NT2/D1 (cell line): ENCODE results near the gene CCNB2.

Experiments
- DNase-seq: peaks from one replicate; pipeline ENCODE4 v3.0.0-alpha.2; 2011; ENCODE audit warnings: low read depth, low spot score
- H3K27me3 ChIP-seq: 2 replicates; pipeline ENCODE4 v1.6.0; 2011; ENCODE audit warnings: mild to moderate bottlenecking; ENCODE audit not compliant: insufficient read length, insufficient read depth
- H3K36me3 ChIP-seq: 2 replicates; pipeline ENCODE4 v1.6.1; 2011; ENCODE audit warnings: mild to moderate bottlenecking, low read length, mixed read lengths; ENCODE audit not compliant: insufficient read depth, insufficient read length
- H3K4me1 ChIP-seq: 2 replicates; pipeline ENCODE4 v1.5.1; 2011; ENCODE audit not compliant: insufficient read depth, insufficient read length
- H3K4me3 ChIP-seq: 2 replicates; pipeline ENCODE4 v1.5.1; 2011; ENCODE audit warnings: low read depth; ENCODE audit not compliant: insufficient read length
- H3K9ac ChIP-seq: 2 replicates; pipeline ENCODE4 v1.6.0; 2011; ENCODE audit warnings: low read depth; ENCODE audit not compliant: insufficient read length
- H3K9me3 ChIP-seq: 2 replicates; pipeline ENCODE4 v1.5.1; 2011; ENCODE audit warnings: mild to moderate bottlenecking, low read length; ENCODE audit not compliant: insufficient read depth
- SUZ12 ChIP-seq: IDR thresholded peaks from 2 replicates; pipeline ENCODE4 v1.6.1; 2011; ENCODE audit not compliant: insufficient read length, insufficient read depth; ENCODE audit errors: extremely low read depth
- YY1 ChIP-seq: IDR thresholded peaks from 2 replicates; pipeline ENCODE4 v1.6.1; 2011; ENCODE audit not compliant: insufficient read length, insufficient read depth
- ZNF274 ChIP-seq: IDR thresholded peaks from 2 replicates; pipeline ENCODE4 v1.6.1; 2011; ENCODE audit warnings: mild to moderate bottlenecking, low read depth, low read length

CCNB2 gene

DNA sequence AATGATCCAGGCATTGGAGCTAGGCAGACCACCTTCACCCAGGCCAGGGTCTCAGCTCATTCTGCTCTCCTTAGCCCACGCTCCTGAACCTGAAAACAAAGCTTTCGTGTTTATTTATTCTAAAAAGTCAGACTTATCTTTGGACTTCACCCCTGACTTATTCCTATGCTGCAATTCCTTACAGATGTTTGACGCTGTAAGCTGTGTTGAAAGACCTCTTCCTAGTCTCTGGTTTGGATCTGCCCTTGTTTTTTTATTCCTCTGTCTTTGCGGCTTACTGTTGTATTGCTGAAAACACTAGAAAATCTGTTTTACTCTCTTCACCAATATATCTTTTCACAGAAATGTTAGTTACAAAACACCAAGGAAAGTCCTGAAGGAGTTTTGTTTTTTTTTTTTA lies 61.2 kb downstream of the CCNB2 start:
- no peak for DNase-seq
- H3K9ac ChIP-seq, result no peak overlapping the region
- H3K4me3 ChIP-seq, result no peak overlapping the region
- TF ChIP-seq YY1 (no peak), ZNF274 (no peak), SUZ12 (no peak)
- H3K36me3 ChIP-seq, result peaks cover 43% of the 10 kb centered on the region
- H3K4me1 ChIP-seq, result no peaks in the 10 kb centered on the region
- no peaks in the 10 kb centered on the region for H3K27me3 ChIP-seq
- H3K9me3 ChIP-seq, result no peaks in the 10 kb centered on the region

DNA sequence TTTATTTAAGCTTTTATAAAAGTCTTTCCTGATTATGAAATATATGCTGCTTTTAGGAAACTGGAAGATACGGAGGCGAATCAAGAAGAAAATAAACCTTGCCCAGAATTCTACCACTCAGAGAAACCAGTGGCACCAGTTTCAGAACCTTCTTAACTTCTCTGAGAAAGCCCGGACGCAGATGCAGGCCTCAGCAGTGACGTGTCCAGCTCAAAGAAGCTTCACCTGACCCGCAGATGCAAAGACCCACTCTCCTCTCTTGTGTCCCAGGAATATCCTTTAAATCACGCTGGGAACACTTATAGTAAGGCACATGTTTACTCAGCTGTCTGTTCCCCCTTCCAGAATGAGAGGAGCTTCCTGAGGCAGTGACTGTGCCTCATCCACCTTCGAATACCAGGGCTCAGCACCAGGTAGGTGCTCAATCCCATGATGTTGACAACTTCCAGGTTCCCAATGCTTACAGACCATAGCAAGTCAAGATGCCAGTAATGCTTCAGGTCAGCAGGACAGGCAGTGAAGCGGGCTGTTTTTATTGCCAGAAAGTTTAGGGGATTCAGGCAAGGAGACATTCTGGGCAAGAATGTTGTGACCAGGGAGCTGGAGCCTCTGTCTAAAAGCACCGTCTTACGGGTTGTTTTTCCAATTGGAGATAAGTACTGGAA lies 61.8 kb downstream of the CCNB2 start:
- DNase-seq, result no peak
- Histone ChIP-seq H3K9me3 (no peaks in the 10 kb centered on the region), H3K4me1 (no peaks in the 10 kb centered on the region), H3K36me3 (peaks cover 47% of the 10 kb centered on the region), H3K27me3 (no peaks in the 10 kb centered on the region), H3K9ac (no peak overlapping the region), H3K4me3 (no peak overlapping the region)
- TF ChIP-seq SUZ12 (no peak), ZNF274 (no peak), YY1 (no peak)

- H3K9ac ChIP-seq, result no peak overlapping the region
- H3K4me3 ChIP-seq, result no peak overlapping the region
- TF ChIP-seq ZNF274, result no peak
- no peak for TF ChIP-seq SUZ12
- TF ChIP-seq YY1, result no peak
- DNase-seq, result no peak
- peaks cover 49% of the 10 kb centered on the region for H3K36me3 ChIP-seq
- H3K27me3 ChIP-seq, result no peaks in the 10 kb centered on the region
- no peaks in the 10 kb centered on the region for H3K4me1 ChIP-seq
- 0 out of 2 replicates have a peak, but pooled peaks cover 4% of the 10 kb centered on the region for H3K9me3 ChIP-seq
Observed at GRCh38 chr15:59168536-59168935, 63.6 kb downstream of the CCNB2 start.

DNA sequence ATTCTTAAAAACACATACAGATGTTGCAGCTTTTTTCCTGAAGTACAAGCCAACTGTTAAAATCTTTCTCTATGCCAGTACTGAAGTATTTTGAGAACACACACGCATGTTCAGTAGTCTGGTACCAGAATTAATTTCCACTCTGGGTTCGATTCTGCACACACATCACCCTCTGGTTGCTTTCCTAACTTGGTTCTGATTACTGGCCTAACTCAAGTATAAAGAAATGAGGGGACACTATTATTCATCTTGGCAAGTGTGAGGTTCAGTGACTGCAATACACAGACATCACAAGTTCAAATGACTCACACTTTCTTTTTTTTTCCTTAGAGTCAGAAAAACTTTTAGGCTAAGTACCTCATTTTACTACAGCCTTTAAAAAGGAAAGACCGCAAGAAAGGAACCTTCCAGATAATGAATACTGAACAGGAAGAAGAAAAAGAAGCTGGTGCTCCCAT lies 64.3 kb downstream of the CCNB2 start:
- Histone ChIP-seq H3K27me3 (no peaks in the 10 kb centered on the region), H3K9me3 (0 out of 2 replicates have a peak, but pooled peaks cover 5% of the 10 kb centered on the region), H3K9ac (no peak overlapping the region), H3K36me3 (peaks cover 55% of the 10 kb centered on the region), H3K4me1 (no peaks in the 10 kb centered on the region), H3K4me3 (no peak overlapping the region)
- no peak for TF ChIP-seq YY1
- TF ChIP-seq ZNF274, result no peak
- TF ChIP-seq SUZ12, result no peak
- no peak for DNase-seq

DNA sequence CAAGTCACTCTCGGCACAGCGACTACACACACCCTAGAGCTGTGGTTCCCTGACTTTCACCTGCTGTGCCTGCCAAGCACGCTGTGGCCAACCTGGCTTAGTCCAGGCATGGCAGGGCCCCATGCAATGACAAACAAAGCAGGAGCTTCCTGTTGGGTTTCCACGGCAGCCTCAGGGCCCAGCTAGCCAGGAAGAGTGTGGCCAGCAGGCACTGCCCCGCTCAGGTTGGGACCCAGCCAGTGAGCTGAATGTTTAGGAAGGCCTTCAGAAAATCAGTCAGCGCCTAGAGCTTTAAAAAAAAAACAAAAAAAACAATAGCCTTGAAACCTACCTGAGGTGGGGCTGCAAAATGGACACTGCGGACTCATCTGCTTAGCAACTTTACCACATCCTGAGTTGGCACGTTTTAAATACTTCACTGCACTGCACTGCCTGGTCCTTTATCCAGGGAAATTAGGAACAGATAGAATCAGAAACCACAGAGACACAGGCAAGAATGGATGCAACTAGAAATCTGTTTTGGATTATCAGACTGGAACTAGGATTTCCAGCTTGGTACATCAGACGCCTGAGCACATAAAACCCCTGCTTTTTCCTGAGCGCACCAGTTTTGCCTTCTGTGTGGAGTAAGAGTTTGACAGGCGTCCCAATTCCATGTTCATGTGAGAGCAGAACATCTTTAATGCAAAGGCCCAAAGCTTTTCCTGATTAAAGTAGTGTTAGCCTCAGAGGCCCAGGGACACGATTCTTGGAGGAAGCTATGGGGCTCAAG lies 65.5 kb downstream of the CCNB2 start:
- Histone ChIP-seq H3K9me3 (0 out of 2 replicates have a peak, but pooled peaks cover 5% of the 10 kb centered on the region), H3K4me1 (no peaks in the 10 kb centered on the region), H3K9ac (no peak overlapping the region), H3K36me3 (peaks cover 53% of the 10 kb centered on the region), H3K4me3 (no peak overlapping the region), H3K27me3 (no peaks in the 10 kb centered on the region)
- TF ChIP-seq SUZ12 (no peak), YY1 (no peak), ZNF274 (no peak)
- no peak for DNase-seq

DNA sequence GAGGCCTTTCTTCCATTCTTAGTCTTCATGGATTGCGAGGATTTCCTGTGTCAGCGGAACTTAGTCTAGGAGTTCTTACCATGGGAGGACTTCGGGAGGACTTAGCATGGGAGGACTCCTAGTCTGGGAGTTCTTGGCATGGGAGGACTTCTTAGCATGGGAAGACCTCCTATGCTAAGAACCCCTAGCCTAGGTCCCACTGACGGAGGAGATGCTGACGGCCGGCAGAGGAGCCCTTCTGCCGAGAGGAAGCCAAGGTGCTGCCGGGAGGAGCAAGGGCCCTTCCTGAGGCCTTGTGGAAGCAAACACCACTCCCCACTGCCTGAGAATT lies 66.1 kb downstream of the CCNB2 start:
- Histone ChIP-seq H3K27me3 (no peaks in the 10 kb centered on the region), H3K4me3 (no peak overlapping the region), H3K9me3 (0 out of 2 replicates have a peak, but pooled peaks cover 5% of the 10 kb centered on the region), H3K4me1 (no peaks in the 10 kb centered on the region), H3K9ac (no peak overlapping the region), H3K36me3 (peaks cover 48% of the 10 kb centered on the region)
- DNase-seq, result no peak
- TF ChIP-seq YY1, result no peak
- TF ChIP-seq SUZ12, result no peak
- no peak for TF ChIP-seq ZNF274

DNA sequence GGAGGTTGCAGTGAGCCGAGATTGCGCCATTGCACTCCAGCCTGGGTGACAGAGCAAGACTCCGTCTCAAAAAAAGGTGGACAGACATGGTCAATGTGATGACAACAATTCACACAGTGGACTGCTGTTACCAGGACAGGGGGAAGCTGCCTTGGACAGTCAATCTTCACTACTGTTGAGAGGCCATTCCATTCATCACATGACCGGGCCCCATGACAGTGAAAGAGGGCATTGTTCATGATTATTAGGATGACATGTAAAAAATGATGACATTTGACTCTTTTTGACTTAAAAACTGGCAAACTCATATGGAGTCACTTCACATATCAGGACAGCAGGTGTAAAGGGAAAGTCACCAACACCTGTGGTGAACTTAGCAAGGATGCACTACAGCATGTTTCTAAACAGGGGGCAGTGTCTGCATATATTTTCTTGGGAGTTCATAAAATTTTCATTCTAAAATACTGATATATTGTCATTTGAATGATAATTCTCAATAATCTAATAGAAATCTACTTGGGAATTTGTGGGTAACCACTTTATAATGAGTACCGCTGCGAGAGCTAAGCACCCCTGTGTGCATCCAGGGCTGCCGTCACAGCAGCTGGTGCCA lies 67.4 kb downstream of the CCNB2 start:
- Histone ChIP-seq H3K27me3 (no peaks in the 10 kb centered on the region), H3K9me3 (0 out of 2 replicates have a peak, but pooled peaks cover 5% of the 10 kb centered on the region), H3K9ac (no peak overlapping the region), H3K36me3 (peaks cover 42% of the 10 kb centered on the region), H3K4me3 (no peak overlapping the region), H3K4me1 (no peaks in the 10 kb centered on the region)
- no peak for DNase-seq
- TF ChIP-seq YY1 (no peak), ZNF274 (no peak), SUZ12 (no peak)
